ENCODE measurements around the gene C14orf132. TPM values are rescaled to one million over a fixed set of nuclear protein-coding genes. Genes with fewer than 3 reads are reported as not detected.

The C14orf132 gene
- total RNA-seq, 2 experiments from 2014 or later = 1.7 to 2.2 TPM

DNA sequence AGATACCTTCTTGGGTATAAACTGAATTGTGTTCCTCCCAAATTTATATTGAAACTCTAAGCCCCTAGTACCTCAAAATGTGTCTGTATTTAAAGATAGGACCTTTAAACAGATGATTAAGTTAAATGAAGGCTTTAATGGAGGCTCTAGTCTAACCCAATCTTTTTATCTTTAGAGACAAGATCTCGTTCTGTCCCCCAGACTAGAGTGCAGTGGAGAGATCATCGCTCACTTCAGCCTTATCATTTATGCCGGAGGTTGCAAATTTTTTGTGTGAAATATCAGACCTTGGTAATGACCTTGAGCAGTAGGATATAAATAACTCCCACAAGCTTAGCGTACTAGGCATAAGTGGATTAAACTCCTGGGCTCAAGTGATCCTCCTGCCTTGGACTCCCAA lies 81.8 kb downstream of the C14orf132 start:
- DNase-seq = no peak
- Mint-ChIP-seq H3K36me3 (no peaks in the 10 kb centered on the region), H3K27me3 (no peaks in the 10 kb centered on the region), H3K4me1 (peaks cover 30% of the 10 kb centered on the region), H3K9me3 (peaks cover 1% of the 10 kb centered on the region), H3K4me3 (no peak overlapping the region), H3K27ac (no peak overlapping the region)

DNA sequence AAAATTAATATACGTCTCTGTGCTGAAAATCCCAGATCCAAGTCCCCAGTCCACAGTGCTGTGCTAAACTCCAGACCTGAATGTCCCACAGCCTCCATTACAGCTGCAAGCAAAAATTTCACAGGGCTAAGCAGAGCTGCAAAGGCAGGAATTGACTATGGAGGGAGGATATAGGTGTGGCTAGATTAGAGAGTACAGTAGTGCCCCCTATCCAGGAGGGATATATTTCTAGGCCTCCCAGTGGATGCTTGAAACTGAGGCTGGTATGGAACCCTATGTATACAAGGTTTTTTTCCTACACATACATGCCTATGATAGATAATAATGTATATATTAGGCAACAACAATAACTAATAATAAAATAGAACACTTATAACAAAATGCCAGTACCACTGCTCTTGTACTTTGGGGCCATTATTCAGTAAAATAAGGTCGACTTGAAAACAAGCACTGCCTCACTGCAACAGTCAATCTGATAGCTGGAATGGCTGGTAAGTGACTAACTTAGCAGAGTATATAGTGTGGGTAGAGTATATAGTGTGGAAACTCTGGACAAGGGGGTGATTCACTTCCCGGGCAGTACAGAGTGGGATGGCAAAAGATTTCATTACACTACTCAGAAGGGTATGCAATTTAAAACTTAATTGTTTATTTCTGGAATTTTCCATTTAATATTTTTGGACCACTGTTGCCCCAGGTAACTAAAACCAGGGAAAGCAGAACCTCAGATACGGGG lies 82.7 kb downstream of the C14orf132 start:
- no peaks in the 10 kb centered on the region for H3K36me3 Mint-ChIP-seq
- no peak for DNase-seq

DNA sequence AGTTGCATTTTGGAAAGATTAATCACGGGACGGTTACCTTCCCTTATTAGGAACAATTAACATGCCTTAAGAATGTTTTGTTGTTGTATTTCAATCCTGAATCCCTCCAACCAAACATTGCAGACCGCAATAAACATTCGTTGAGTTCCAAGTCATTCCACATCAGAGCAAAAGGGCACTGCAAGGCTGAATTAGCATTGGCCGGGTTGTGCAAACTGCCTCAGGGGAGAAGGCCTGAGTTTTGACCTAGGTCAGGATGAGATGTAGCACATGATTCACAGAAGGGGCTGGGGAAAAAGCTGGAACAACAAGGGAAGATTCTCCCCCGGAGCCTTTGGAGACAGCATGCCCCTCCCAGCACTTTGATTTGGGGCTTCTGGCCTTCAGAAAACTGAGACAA lies 83.3 kb downstream of the C14orf132 start:
- no peak for DNase-seq
- H3K36me3 Mint-ChIP-seq = no peaks in the 10 kb centered on the region
- peaks cover 1% of the 10 kb centered on the region for H3K9me3 Mint-ChIP-seq
- no peak overlapping the region for H3K4me3 Mint-ChIP-seq
- peaks cover 39% of the 10 kb centered on the region for H3K4me1 Mint-ChIP-seq
- H3K27ac Mint-ChIP-seq = no peak overlapping the region
- H3K27me3 Mint-ChIP-seq = no peaks in the 10 kb centered on the region

More for the DNA sequence above, 82.7 kb downstream of the C14orf132 start:
- peaks cover 39% of the 10 kb centered on the region for H3K4me1 Mint-ChIP-seq
- H3K9me3 Mint-ChIP-seq = peaks cover 1% of the 10 kb centered on the region
- no peak overlapping the region for H3K27ac Mint-ChIP-seq
- H3K4me3 Mint-ChIP-seq = no peak overlapping the region
- H3K27me3 Mint-ChIP-seq = no peaks in the 10 kb centered on the region

DNA sequence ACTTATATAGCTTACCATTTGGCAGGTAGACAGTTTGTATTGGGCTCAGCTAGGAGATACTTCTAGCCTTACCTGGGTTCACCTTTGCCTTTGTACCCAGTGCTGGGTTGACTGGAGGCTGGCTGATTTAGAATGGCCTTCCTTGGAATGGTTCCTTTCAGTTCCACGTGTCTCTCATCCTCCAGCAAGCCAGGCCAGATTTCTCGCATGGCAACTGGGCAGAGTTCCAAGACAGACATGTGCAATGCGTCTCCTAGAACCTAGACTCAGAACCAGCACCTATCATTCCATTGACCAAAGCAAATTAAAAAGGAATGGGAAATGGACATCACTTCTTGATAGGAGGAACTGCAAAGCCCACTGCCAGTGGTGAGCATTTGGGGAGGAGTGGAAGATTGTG lies 86.4 kb downstream of the C14orf132 start:
- H3K9me3 Mint-ChIP-seq = no peaks in the 10 kb centered on the region
- no peaks in the 10 kb centered on the region for H3K36me3 Mint-ChIP-seq
- no peak overlapping the region for H3K27ac Mint-ChIP-seq
- H3K4me1 Mint-ChIP-seq = peaks cover 34% of the 10 kb centered on the region
- H3K4me3 Mint-ChIP-seq = no peak overlapping the region
- H3K27me3 Mint-ChIP-seq = no peaks in the 10 kb centered on the region
- DNase-seq = no peak

- Mint-ChIP-seq H3K27me3 (no peaks in the 10 kb centered on the region), H3K4me1 (peaks cover 34% of the 10 kb centered on the region), H3K36me3 (no peaks in the 10 kb centered on the region), H3K27ac (peak overlapping the region; percentile 67), H3K4me3 (peak overlapping the region; percentile 16), H3K9me3 (no peaks in the 10 kb centered on the region)
- peak; percentile 29 for DNase-seq
Measured at GRCh38 chr14:96126339-96126782, 87.2 kb downstream of the C14orf132 start.

GRCh38 chr14:96126783-96127271 lies 87.7 kb downstream of the C14orf132 start:
- no peak overlapping the region for H3K4me3 Mint-ChIP-seq
- H3K9me3 Mint-ChIP-seq = no peaks in the 10 kb centered on the region
- no peaks in the 10 kb centered on the region for H3K27me3 Mint-ChIP-seq
- no peak for DNase-seq
- no peaks in the 10 kb centered on the region for H3K36me3 Mint-ChIP-seq
- peak overlapping the region; percentile 67 for H3K27ac Mint-ChIP-seq
- H3K4me1 Mint-ChIP-seq = peaks cover 34% of the 10 kb centered on the region

DNA sequence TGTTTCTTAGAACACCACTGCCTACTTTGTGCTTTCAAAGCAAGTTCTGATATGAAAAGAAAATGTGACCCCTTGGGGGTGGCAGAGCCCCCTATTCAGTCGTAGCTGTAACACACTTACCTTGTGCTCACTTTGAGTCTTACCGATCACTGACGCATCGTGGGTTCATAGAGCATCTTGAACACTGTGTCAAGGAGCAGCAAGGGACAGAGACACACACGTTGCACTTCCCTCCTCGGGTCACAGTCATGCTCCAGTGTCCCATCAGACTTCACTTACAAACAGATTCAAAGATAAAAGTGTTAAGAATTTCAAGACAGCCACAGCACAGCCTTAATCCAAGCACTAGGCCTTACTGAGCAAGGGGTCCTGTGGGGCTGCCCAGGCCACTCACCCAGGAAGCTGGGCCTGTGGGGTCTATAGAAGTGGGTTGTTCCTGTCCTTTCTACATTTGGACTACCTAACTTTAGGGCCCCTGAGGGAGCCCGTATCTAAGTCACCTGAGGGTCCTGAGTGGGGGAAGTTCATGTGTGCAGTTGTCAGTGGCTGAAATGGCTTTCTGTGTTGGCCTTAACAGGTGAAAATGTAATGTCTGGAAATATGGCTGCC lies 90.1 kb downstream of the C14orf132 start:
- Mint-ChIP-seq H3K4me1 (peaks cover 22% of the 10 kb centered on the region), H3K27me3 (no peaks in the 10 kb centered on the region)

DNA sequence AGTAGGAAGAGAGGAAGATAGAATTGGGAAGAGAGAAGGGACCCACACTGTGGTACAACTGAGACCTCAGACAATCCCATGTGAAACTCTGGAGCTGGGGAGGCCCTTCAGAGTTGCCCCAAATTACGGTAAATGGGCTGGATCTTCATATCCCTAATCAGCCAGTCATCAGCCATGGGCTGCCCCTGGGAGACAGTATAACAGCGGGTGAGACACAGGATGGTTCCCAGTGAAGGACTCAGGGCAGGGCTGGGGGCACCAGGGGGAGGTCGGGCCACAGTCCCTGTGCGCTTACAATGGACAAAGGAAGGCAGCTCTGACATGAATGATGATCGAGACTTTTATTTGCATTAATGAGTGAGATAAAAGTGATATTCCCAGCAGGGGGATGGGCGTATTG lies 91.2 kb downstream of the C14orf132 start:
- Mint-ChIP-seq H3K4me1 (peaks cover 17% of the 10 kb centered on the region), H3K27ac (no peak overlapping the region), H3K36me3 (no peaks in the 10 kb centered on the region), H3K9me3 (no peaks in the 10 kb centered on the region), H3K27me3 (peaks cover 4% of the 10 kb centered on the region), H3K4me3 (no peak overlapping the region)
- no peak for DNase-seq

More for the DNA sequence above, 90.1 kb downstream of the C14orf132 start:
- Mint-ChIP-seq H3K4me3 (no peak overlapping the region), H3K36me3 (no peaks in the 10 kb centered on the region), H3K27ac (no peak overlapping the region), H3K9me3 (no peaks in the 10 kb centered on the region)
- no peak for DNase-seq

- H3K9me3 Mint-ChIP-seq = peaks cover 2% of the 10 kb centered on the region
- H3K4me3 Mint-ChIP-seq = no peak overlapping the region
- no peak for DNase-seq
- peaks cover 8% of the 10 kb centered on the region for H3K27me3 Mint-ChIP-seq
- H3K4me1 Mint-ChIP-seq = peaks cover 14% of the 10 kb centered on the region
- no peak overlapping the region for H3K27ac Mint-ChIP-seq
- H3K36me3 Mint-ChIP-seq = no peaks in the 10 kb centered on the region
Measured at GRCh38 chr14:96130854-96131253, 91.7 kb downstream of the C14orf132 start.

- Mint-ChIP-seq H3K27me3 (peaks cover 9% of the 10 kb centered on the region), H3K4me3 (no peak overlapping the region), H3K9me3 (peaks cover 2% of the 10 kb centered on the region), H3K4me1 (peaks cover 4% of the 10 kb centered on the region), H3K27ac (no peak overlapping the region), H3K36me3 (no peaks in the 10 kb centered on the region)
- DNase-seq = no peak
Measured at GRCh38 chr14:96131836-96132235, 92.7 kb downstream of the C14orf132 start.

DNA sequence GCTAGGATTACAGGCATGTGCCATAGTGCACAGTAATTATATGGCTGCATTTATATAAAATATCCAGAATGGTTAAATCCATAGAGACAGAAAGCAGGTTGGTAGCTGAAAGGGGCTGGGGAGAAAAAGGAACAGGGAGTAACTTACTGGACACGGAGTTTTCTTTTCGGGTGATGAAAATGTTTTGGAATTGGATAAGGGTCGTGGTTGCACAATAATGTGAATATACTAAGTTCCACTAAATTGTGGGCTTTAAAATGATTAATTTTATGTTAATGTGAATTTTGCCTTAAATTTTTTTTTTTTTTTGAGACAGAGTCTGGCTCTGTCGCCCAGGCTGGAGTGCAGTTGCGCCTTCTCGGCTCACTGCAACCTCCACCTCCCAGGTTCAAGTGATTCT lies 95.3 kb downstream of the C14orf132 start:
- Mint-ChIP-seq H3K9me3 (peaks cover 3% of the 10 kb centered on the region), H3K4me3 (no peak overlapping the region), H3K36me3 (peaks cover 5% of the 10 kb centered on the region)

GRCh38 chr14:96135285-96135684 lies 96.1 kb downstream of the C14orf132 start:
- Mint-ChIP-seq H3K36me3 (peaks cover 5% of the 10 kb centered on the region), H3K27me3 (peaks cover 12% of the 10 kb centered on the region), H3K27ac (no peak overlapping the region), H3K4me3 (no peak overlapping the region), H3K9me3 (peaks cover 3% of the 10 kb centered on the region), H3K4me1 (no peaks in the 10 kb centered on the region)
- no peak for DNase-seq

More for the DNA sequence above, 95.3 kb downstream of the C14orf132 start:
- no peak for DNase-seq
- H3K27me3 Mint-ChIP-seq = peaks cover 12% of the 10 kb centered on the region
- no peak overlapping the region for H3K27ac Mint-ChIP-seq
- H3K4me1 Mint-ChIP-seq = no peaks in the 10 kb centered on the region

DNA sequence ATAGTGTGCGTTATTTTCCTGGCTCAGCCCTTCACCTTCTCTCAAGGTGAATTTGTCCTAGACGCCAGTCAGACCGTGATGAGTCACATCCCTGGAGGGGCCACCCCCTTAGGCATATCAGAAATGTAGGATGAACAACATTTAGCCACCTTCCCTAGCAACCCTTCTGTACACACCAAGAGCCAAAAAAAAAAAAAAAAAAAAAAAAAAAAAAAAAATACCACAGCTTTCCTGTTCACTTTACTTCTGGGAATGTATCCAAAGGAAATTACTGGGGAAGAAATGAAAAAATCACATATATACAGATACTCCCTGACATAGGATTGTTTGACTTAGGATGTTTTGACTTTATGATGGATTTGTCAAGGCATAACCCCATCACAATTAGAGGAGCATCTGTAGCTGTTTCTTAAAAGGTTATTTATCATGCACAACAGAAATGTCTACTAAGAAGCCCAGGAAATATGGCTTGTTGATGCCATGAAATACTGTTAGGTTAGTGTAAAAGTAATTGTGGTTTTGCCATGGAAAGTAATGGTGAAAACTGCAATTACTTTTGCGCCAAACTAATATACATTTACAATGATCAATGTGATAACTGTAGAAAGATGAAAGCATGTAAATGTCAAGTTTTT lies 97.3 kb downstream of the C14orf132 start:
- Mint-ChIP-seq H3K36me3 (peaks cover 5% of the 10 kb centered on the region), H3K4me1 (no peaks in the 10 kb centered on the region), H3K4me3 (no peak overlapping the region), H3K27me3 (peaks cover 12% of the 10 kb centered on the region), H3K27ac (no peak overlapping the region), H3K9me3 (peaks cover 3% of the 10 kb centered on the region)
- DNase-seq = no peak

DNA sequence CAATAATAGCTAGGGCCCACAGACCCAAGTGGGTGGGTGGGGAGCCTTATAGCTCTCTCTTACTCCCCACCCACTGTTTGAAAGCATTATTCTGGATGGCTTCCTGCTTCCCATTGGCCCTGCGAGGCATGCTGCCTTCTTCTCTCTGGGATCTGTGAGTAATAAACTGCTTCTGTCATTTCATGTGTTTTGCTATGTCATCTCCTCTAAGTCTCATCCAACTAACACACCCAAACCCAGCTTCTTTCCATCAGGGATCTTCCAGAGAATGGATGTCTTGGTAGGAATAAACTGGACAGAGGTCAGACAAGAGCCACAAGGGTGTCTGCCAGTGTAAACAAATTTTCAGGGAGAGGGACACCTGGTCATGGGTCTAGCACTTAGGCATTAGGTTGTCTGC lies 99.1 kb downstream of the C14orf132 start:
- Mint-ChIP-seq H3K4me3 (no peak overlapping the region), H3K27me3 (peaks cover 16% of the 10 kb centered on the region), H3K4me1 (no peaks in the 10 kb centered on the region), H3K36me3 (peaks cover 5% of the 10 kb centered on the region), H3K9me3 (peaks cover 3% of the 10 kb centered on the region), H3K27ac (no peak overlapping the region)
- no peak for DNase-seq

GRCh38 chr14:96139169-96139568 lies 100.0 kb downstream of the C14orf132 start:
- DNase-seq = no peak
- H3K4me1 Mint-ChIP-seq = no peaks in the 10 kb centered on the region
- peaks cover 3% of the 10 kb centered on the region for H3K9me3 Mint-ChIP-seq

More at GRCh38 chr14:96139169-96139568, 100.0 kb downstream of the C14orf132 start:
- Mint-ChIP-seq H3K27me3 (peaks cover 20% of the 10 kb centered on the region), H3K4me3 (no peak overlapping the region), H3K36me3 (peaks cover 5% of the 10 kb centered on the region), H3K27ac (no peak overlapping the region)
